GM18505 (cell line): ENCODE results near the gene BTG3.

Experiments used
- ATAC-seq: cut with Tn5 transposase; IDR thresholded peaks from one replicate; pipeline ENCODE4 v1.9.1; 2021; ENCODE audit not compliant: unreplicated experiment
- POLR2A ChIP-seq: IDR thresholded peaks from 4 replicates; pipeline ENCODE4 v1.6.1; 2011; ENCODE audit warnings: borderline replicate concordance; ENCODE audit not compliant: insufficient read depth, insufficient read length; ENCODE audit errors: extremely low read depth

The BTG3 gene

DNA sequence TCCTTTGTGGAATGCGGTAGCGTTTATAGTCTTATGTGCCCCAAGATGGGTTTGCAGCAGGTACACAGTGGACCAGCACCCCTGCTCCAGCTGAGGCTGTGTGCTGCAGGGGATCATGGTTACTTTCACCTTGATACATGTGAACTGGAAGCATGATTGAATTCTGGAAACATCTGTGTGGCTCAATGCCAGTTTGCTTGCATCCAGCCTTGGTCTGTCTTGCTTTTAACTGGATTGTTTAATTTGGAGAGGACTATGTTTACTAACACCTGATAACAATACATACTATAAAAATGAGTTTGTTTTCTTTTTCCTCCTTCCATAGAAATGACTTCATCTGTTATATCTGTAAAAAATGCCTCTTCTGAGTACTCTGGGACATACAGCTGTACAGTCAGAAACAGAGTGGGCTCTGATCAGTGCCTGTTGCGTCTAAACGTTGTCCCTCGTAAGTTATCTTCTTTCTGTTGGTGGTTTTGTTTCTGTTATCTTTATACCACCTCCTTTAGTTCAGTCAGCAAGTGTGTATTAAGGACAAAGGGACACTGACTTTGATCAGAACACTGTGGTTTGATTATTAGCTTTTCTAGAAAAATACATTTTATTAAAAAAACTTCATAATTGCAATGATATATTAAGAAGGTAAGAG is 52.2 kb downstream of the BTG3 start:
- no peak for TF ChIP-seq POLR2A
- ATAC-seq: no peak

DNA sequence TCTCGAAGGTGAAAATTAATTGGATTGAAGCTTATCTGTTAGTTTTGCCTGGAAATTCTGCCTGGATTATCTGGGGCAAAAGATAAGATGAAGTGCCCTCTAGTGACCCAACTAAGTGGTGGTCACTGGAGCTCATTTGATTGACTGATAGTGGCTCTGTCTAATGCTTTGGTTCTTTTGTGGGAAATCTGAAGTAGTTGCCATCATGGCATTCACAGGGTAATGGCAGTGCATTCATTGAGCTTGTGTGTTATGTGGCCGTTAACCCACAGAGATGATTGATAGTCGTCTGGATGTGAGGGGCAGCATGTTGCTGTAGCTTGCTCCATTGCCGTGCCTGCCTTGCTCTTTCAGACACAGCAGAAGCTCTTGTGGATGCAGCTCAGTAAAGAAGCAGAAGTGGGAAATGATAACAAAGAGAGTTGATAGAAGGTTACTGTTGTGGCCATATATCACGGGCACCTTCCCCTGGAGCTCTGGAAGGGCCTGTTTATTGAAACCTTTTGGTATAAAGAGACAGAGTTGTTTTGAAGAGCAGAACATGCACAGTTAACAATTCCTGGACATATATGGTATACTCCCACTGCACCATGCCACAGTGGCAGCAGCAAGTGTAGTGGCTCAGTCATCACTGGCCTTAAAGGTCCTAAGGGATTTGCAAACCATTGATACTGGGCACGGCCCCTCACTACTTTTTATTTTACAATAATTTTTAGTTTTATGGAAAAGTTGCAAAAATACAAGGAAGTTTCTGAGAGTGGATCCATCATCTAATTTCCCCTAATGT is 57.8 kb downstream of the BTG3 start:
- TF ChIP-seq POLR2A: no peak
- ATAC-seq: no peak

DNA sequence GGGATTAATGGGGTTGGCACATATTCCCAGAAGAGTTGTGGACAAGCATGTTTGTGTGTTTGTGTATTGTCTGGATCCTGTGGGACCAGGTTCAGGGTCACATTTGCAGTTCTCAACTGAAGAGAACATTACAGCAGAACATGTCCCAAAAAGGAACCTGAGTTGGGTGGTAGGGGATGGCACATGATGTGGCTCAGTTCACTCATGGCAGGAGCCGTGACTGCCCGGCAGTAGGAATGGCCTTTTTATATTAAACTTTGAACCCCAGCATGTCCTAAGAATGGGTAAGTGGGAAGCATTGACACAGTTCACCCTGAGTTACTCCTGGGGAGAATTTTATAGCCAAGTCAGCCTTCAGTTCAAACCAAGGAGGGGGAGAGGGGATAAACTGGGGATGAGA is 58.6 kb downstream of the BTG3 start:
- no peak for ATAC-seq

DNA sequence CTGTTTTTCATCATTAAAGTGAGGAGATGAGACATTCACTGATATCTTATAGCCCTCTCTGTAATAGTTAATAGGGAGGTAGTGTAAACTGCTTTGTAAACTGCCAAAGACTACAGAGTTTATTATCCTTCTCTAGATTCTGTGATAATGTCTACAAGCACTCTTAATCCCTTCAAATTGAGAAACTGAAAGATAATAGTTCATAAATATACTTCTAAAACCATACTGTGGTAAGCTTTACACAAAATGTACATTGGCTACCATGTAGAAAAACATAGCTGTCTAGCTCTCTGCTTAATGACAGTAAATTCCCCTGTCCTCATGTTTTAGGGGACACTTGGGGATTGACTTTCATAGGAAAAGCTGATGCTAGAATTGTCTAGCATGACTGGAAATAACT is 60.3 kb downstream of the BTG3 start:
- ATAC-seq: no peak
- TF ChIP-seq POLR2A: no peak

More for the DNA sequence above, 58.6 kb downstream of the BTG3 start:
- no peak for TF ChIP-seq POLR2A

DNA sequence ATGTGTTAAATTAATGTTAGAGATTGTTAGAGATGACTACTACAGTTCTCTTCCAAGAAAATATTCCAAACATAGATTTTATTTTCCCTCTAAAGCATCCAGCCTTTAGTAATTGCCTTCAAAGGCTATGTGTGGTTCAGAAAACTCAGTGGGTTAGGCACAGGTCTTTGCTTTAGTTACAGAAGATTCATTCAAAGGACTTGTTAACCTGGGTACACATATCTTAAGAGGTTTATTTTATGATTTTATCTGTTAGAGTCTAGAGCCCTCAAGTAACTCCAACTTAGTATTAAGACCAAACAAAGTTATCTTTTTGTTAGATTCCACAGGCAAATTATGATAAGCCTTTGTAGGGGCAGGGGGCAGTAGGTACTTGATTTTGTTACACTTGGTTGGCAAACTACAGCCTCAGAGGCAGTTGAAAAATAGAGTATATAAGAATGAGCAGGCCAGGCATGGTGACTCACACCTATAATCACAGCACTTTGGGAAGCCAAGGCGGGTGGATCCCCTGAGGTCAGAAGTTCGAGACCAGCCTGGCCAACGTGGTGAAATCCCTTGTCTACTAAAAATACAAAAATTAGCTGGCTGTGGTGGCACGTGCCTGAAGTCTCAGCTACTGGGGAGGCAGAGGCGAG is 61.9 kb downstream of the BTG3 start:
- TF ChIP-seq POLR2A: no peak
- no peak for ATAC-seq

DNA sequence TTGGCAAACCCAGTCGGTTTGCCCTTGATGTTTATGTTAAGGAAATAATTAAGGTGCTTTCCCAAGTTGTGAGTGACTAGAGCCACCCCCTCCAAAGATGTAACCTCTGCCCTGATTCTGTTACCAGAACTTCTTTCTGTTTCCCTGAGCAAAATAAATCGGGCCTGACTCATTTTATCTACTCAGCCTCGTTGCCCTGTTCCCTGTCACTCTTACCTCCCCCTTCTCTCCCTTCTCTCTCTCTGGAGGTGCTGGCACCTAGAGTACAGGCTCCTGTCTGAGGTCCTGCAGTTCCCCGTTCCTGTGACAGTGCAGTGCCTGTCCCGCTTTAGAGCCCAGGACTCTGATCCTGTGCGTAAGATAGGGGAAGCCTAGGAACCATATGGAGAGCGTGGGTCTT is 64.4 kb downstream of the BTG3 start:
- no peak for TF ChIP-seq POLR2A
- no peak for ATAC-seq

DNA sequence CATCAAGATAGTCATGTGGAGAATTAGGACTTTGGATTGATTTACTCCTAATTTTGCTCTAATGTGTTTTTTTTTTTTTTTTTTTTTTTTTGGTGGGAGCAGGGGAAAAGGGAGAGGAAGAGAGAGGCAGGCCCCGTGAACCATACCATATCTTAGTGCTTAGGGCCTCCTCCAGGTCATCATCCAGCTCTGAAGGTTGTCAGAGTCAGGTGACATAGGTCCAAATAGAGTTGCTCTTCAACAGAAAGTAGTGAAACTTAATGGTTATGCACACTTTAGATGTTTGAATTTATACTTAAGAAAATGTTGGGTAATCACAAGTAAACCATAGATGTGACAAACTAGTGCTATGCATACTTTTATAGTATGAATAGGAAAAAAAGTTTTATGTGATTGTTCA is 67.7 kb downstream of the BTG3 start:
- no peak for ATAC-seq
- no peak for TF ChIP-seq POLR2A
